ENCODE data around the gene YWHAB.

- TF ChIP-seq, protein P1, sequence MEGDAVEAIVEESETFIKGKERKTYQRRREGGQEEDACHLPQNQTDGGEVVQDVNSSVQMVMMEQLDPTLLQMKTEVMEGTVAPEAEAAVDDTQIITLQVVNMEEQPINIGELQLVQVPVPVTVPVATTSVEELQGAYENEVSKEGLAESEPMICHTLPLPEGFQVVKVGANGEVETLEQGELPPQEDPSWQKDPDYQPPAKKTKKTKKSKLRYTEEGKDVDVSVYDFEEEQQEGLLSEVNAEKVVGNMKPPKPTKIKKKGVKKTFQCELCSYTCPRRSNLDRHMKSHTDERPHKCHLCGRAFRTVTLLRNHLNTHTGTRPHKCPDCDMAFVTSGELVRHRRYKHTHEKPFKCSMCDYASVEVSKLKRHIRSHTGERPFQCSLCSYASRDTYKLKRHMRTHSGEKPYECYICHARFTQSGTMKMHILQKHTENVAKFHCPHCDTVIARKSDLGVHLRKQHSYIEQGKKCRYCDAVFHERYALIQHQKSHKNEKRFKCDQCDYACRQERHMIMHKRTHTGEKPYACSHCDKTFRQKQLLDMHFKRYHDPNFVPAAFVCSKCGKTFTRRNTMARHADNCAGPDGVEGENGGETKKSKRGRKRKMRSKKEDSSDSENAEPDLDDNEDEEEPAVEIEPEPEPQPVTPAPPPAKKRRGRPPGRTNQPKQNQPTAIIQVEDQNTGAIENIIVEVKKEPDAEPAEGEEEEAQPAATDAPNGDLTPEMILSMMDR (conservative IDR thresholded peaks at IDR 0.05 in 1 of 2, IDR thresholded peaks at IDR 0.05 in 1 of 2; ENCODE audit: low read depth in 1 of 2, low read length in 2 of 2) = no peak
- TF ChIP-seq EZH2 (IDR thresholded peaks at IDR 0.05; ENCODE audit: low read length, missing control alignments) = no peak
Observed at GRCh38 chr20:44914924-44915323, 29.4 kb downstream of the YWHAB start.

All from fibroblast of lung (primary cell).